Choroid plexus epithelial cell (primary cell): ENCODE measurements around the gene POLR1H.

Source experiments
- DNase-seq: peaks from one replicate; pipeline ENCODE4 v3.0.0-alpha.2; 2010; ENCODE audit warnings: low read depth
- H3K4me3 ChIP-seq: 2 replicates; pipeline ENCODE4 v1.5.1; 2011; ENCODE audit warnings: low read depth, mild to moderate bottlenecking, control low read depth, low read length, moderate library complexity
- CTCF ChIP-seq: conservative IDR thresholded peaks from 2 replicates; pipeline ENCODE4 v1.5.1; 2011; ENCODE audit warnings: low read depth, mild to moderate bottlenecking, control low read depth, inconsistent platforms, low read length, moderate library complexity

Gene POLR1H

GRCh38 chr6:30096829-30097228, 35.8 kb downstream of the POLR1H start:
- no peak overlapping the region for H3K4me3 ChIP-seq
- no peak for TF ChIP-seq CTCF
- DNase-seq = no peak

GRCh38 chr6:30097902-30098768, 37.1 kb downstream of the POLR1H start:
- no peak for DNase-seq
- no peak for TF ChIP-seq CTCF
- H3K4me3 ChIP-seq = no peak overlapping the region

- DNase-seq = no peak
- no peak for TF ChIP-seq CTCF
- H3K4me3 ChIP-seq = no peak overlapping the region
Observed at GRCh38 chr6:30100154-30100553, 39.1 kb downstream of the POLR1H start.

- no peak for TF ChIP-seq CTCF
- no peak for DNase-seq
- H3K4me3 ChIP-seq = no peak overlapping the region
Observed at GRCh38 chr6:30100585-30101443, 39.7 kb downstream of the POLR1H start.

- H3K4me3 ChIP-seq = peak overlapping the region; percentile 52
- TF ChIP-seq CTCF = peak; percentile 30
- peak; percentile 82 for DNase-seq
Observed at GRCh38 chr6:30101444-30102413, 40.7 kb downstream of the POLR1H start.

- peak; percentile 20 for DNase-seq
- TF ChIP-seq CTCF = no peak
- H3K4me3 ChIP-seq = peak overlapping the region; percentile 52
Observed at GRCh38 chr6:30102414-30102969, 41.4 kb downstream of the POLR1H start.
